Astrocyte of the hippocampus (primary cell): ENCODE results near the gene PROCA1.
"Not testable (repeated sequence)": the region's sequence is repeated elsewhere in the genome, so short reads cannot be mapped to it uniquely, and the experiment has no call there.

Experiments
- DNase-seq: peaks from one replicate; pipeline ENCODE4 v3.0.0; 2011; ENCODE audit warnings: low read depth, low spot score

Gene PROCA1

GRCh38 chr17:28725660-28726225, 14.1 kb upstream of the PROCA1 start:
- DNase-seq = peak; percentile 83

GRCh38 chr17:28725166-28725659, 13.5 kb upstream of the PROCA1 start:
- peak; percentile 59 for DNase-seq

GRCh38 chr17:28724500-28725165, 12.9 kb upstream of the PROCA1 start:
- no peak for DNase-seq

- DNase-seq = not testable (repeated sequence)
Measured at GRCh38 chr17:28723836-28724499, 12.3 kb upstream of the PROCA1 start.

GRCh38 chr17:28723159-28723835, 11.6 kb upstream of the PROCA1 start:
- DNase-seq = no peak

GRCh38 chr17:28722417-28723158, 10.9 kb upstream of the PROCA1 start:
- DNase-seq = no peak

GRCh38 chr17:28720997-28721329, 9.3 kb upstream of the PROCA1 start:
- DNase-seq = not testable (repeated sequence)

- DNase-seq = no peak
Measured at GRCh38 chr17:28720247-28720996, 8.7 kb upstream of the PROCA1 start.

GRCh38 chr17:28719021-28719433, 7.3 kb upstream of the PROCA1 start:
- no peak for DNase-seq

- DNase-seq = no peak
Measured at GRCh38 chr17:28718333-28719020, 6.8 kb upstream of the PROCA1 start.

GRCh38 chr17:28717578-28718332, 6.1 kb upstream of the PROCA1 start, which contains the start of gene RAB34:
Gene RAB34 (minus strand): TSS chr17:28717868. CDS start chr17:28717266, 602 bp downstream.
- peak; percentile 97 for DNase-seq

GRCh38 chr17:28716740-28717577, 5.3 kb upstream of the PROCA1 start:
- DNase-seq = peak; percentile 69

GRCh38 chr17:28715217-28715616, 3.5 kb upstream of the PROCA1 start:
- no peak for DNase-seq

GRCh38 chr17:28714281-28714680, 2.6 kb upstream of the PROCA1 start:
- DNase-seq = no peak

- DNase-seq = no peak
Measured at GRCh38 chr17:28712705-28713415, 1.2 kb upstream of the PROCA1 start.

GRCh38 chr17:28712032-28712704, 480 bp upstream of the PROCA1 start:
- DNase-seq = peak; percentile 17
